Measurements from ENCODE around the gene PLB1. TPM values are rescaled to one million over a fixed set of nuclear protein-coding genes. Genes with fewer than 3 reads are reported as not detected.
"Not testable (repeated sequence)": the region's sequence is repeated elsewhere in the genome, so short reads cannot be mapped to it uniquely, and the experiment has no call there.

The PLB1 gene
- total RNA-seq, 1 donor from 2014 or later, result 0.64 TPM

DNA sequence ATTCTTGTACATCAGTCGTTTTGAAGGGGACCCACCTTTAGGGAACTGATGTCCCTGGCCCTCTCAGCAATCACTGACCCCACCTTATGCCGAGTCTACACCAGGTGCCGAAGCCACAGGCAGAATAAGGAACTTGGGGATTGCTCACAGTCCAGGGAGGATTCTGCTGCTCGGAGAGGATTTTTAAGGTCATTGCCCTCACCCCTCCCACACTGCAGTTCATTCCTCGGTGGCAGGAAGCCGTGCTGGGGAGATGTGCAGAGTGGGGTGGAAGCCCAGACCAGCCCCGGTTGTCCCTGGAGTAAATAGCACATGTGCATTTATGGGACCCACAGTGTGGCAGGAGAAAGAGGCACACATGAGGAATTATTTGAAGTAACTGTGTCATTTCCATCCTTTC lies 50.4 kb downstream of the PLB1 start:
- H3K9me3 Mint-ChIP-seq, result no peaks in the 10 kb centered on the region
- DNase-seq (no peak), ATAC-seq (ENCODE audit: low read depth) (no peak)
- TF ChIP-seq, protein P1, sequence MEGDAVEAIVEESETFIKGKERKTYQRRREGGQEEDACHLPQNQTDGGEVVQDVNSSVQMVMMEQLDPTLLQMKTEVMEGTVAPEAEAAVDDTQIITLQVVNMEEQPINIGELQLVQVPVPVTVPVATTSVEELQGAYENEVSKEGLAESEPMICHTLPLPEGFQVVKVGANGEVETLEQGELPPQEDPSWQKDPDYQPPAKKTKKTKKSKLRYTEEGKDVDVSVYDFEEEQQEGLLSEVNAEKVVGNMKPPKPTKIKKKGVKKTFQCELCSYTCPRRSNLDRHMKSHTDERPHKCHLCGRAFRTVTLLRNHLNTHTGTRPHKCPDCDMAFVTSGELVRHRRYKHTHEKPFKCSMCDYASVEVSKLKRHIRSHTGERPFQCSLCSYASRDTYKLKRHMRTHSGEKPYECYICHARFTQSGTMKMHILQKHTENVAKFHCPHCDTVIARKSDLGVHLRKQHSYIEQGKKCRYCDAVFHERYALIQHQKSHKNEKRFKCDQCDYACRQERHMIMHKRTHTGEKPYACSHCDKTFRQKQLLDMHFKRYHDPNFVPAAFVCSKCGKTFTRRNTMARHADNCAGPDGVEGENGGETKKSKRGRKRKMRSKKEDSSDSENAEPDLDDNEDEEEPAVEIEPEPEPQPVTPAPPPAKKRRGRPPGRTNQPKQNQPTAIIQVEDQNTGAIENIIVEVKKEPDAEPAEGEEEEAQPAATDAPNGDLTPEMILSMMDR (IDR thresholded peaks at IDR 0.05), result no peak
- peaks cover 3% of the 10 kb centered on the region for H3K27me3 Mint-ChIP-seq
- no peak overlapping the region for H3K4me3 Mint-ChIP-seq
- POLR2A ChIA-PET, result no interaction called here
- H3K36me3 Mint-ChIP-seq (ENCODE audit: low read depth), result no peaks in the 10 kb centered on the region
- CTCF ChIA-PET, result no interaction called here
- H3K4me1 Mint-ChIP-seq, result no peaks in the 10 kb centered on the region
- intact Hi-C loops (cut with micrococcal nuclease), result no loop called here
- no peak overlapping the region for H3K27ac Mint-ChIP-seq

GRCh38 chr2:28547223-28547860 lies 51.5 kb downstream of the PLB1 start:
- Mint-ChIP-seq H3K4me3 (no peak overlapping the region), H3K27ac (no peak overlapping the region), H3K36me3 (ENCODE audit: low read depth) (no peaks in the 10 kb centered on the region), H3K4me1 (no peaks in the 10 kb centered on the region), H3K9me3 (no peaks in the 10 kb centered on the region), H3K27me3 (peaks cover 3% of the 10 kb centered on the region)
- ChIA-PET CTCF (no interaction called here), POLR2A (no interaction called here)
- intact Hi-C loops (cut with micrococcal nuclease), result no loop called here
- TF ChIP-seq, protein P1 (IDR thresholded peaks at IDR 0.05), result no peak
- no peak for ATAC-seq (ENCODE audit: low read depth)
- DNase-seq, result no peak

GRCh38 chr2:28547906-28548600 lies 52.2 kb downstream of the PLB1 start:
- no peaks in the 10 kb centered on the region for H3K4me1 Mint-ChIP-seq
- intact Hi-C loops (cut with micrococcal nuclease), result no loop called here
- H3K27me3 Mint-ChIP-seq, result no peaks in the 10 kb centered on the region
- ATAC-seq (ENCODE audit: low read depth) (no peak), DNase-seq (no peak)
- TF ChIP-seq, protein P1 (IDR thresholded peaks at IDR 0.05), result no peak
- no peak overlapping the region for H3K4me3 Mint-ChIP-seq
- POLR2A ChIA-PET, result no interaction called here
- no peak overlapping the region for H3K27ac Mint-ChIP-seq
- H3K9me3 Mint-ChIP-seq, result no peaks in the 10 kb centered on the region
- H3K36me3 Mint-ChIP-seq (ENCODE audit: low read depth), result no peaks in the 10 kb centered on the region
- CTCF ChIA-PET, result no interaction called here

DNA sequence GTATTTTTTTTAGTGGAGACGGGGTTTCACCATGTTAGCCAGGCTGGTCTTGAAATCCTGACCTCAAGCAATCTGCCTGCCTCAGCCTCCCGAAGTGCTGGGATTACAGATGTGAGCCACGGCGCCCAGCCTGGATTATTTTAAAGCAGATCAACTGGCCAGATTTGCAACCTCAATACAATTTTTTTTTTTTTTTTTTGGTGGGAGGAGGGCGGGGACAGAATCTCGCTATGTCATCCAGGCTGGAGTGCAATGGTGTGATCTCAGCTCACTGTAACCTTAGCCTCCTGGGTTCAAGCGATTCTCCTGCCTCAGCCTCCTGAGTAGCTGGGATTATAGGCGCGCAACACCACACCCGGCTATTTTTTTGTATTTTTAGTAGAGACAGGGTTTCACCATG lies 54.5 kb downstream of the PLB1 start:
- H3K27ac Mint-ChIP-seq; H3K4me1 Mint-ChIP-seq; H3K9me3 Mint-ChIP-seq; DNase-seq; CTCF ChIA-PET; POLR2A ChIA-PET; intact Hi-C loops (cut with micrococcal nuclease); H3K4me3 Mint-ChIP-seq; H3K36me3 Mint-ChIP-seq (ENCODE audit: low read depth); ATAC-seq (ENCODE audit: low read depth); H3K27me3 Mint-ChIP-seq: not testable (repeated sequence)

DNA sequence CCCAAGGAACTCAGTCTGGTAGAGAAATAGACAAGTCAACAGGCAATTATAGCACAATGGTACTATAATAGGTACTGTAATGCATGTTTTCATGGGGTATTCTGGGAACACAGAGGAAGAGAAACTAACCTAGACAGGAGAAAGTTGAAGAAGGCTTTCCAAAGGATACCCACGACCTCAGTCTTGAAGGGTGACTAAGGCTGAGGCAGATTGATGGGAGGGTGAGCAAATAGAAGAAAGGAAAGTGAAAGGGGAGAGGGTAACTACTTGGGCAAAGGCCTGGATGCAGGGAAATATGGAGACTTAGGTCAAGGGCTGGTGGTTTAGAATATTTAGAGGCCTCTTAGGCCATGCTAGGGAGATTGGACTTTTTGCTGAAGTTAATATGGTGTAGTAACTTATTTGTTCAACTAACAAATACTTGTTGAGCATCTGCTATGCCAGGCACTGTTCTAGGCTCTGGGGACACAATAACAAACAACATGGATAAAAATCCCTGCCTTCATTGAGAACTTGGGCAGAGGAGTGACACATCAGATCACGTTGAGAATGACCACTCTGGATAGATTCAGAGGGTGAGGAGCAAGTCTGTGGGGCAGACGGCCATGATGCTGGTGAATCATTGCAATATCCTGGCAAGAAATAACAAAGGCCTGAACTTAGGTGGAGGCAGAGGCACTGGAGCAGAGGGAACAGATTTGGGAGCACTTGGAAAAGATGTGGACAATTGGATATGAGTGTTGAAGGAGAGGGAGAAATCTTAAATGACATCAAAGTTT lies 56.4 kb downstream of the PLB1 start:
- DNase-seq (no peak), ATAC-seq (ENCODE audit: low read depth) (no peak)
- POLR2A ChIA-PET, result no interaction called here
- no peaks in the 10 kb centered on the region for H3K27me3 Mint-ChIP-seq
- no peaks in the 10 kb centered on the region for H3K9me3 Mint-ChIP-seq
- no peaks in the 10 kb centered on the region for H3K36me3 Mint-ChIP-seq (ENCODE audit: low read depth)
- no peaks in the 10 kb centered on the region for H3K4me1 Mint-ChIP-seq
- CTCF ChIA-PET, result no interaction called here
- H3K27ac Mint-ChIP-seq, result no peak overlapping the region
- TF ChIP-seq, protein P1 (IDR thresholded peaks at IDR 0.05), result no peak
- intact Hi-C loops (cut with micrococcal nuclease), result no loop called here
- H3K4me3 Mint-ChIP-seq, result no peak overlapping the region
